HG03045 (cell line): ENCODE results near the gene MINDY2.
"Not testable (repeated sequence)": the region's sequence is repeated elsewhere in the genome, so short reads cannot be mapped to it uniquely, and the experiment has no call there.

Experiments used
- ATAC-seq: cut with Tn5 transposase; IDR thresholded peaks from one replicate; pipeline ENCODE4 v1.9.1; 2021; ENCODE audit warnings: mild to moderate bottlenecking, moderate library complexity; ENCODE audit not compliant: unreplicated experiment

The MINDY2 gene

DNA sequence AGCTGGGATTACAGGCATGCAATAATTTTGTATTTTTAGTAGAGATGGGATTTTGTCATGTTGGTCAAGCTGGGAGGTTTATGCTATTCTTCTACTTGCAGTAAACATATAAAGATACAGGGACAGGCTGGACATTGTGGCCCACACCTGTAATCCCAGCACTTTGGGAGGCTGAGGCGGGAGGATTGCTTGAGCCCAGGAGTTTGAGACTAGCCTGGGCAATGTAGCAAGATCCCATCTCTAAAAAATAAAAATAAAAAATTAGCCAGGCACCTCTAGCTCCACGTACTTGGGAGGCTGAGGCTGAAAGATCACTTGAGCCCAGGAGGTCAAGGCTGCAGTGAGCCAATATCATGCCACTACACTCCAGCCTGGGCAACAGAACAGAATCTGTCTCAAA lies 52.2 kb downstream of the MINDY2 start:
- ATAC-seq: not testable (repeated sequence)

DNA sequence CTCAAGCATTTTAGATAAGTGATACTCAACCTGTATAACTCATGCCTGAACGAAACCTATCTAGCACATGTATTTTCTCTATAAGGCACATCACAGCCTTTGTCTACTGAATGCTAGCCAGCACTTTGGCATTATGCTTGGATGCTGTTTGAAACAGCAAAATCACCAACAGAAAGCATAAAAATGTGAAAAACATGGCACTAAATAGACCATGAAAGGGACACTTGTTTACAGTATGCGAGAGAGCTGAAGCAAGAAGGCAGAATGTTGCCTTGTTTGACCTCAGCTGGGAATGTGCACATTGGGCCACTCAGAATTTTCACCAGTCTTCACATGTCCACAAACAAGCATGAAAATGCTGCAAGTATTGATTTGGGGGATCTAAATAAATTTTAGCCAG lies 59.5 kb downstream of the MINDY2 start:
- no peak for ATAC-seq

DNA sequence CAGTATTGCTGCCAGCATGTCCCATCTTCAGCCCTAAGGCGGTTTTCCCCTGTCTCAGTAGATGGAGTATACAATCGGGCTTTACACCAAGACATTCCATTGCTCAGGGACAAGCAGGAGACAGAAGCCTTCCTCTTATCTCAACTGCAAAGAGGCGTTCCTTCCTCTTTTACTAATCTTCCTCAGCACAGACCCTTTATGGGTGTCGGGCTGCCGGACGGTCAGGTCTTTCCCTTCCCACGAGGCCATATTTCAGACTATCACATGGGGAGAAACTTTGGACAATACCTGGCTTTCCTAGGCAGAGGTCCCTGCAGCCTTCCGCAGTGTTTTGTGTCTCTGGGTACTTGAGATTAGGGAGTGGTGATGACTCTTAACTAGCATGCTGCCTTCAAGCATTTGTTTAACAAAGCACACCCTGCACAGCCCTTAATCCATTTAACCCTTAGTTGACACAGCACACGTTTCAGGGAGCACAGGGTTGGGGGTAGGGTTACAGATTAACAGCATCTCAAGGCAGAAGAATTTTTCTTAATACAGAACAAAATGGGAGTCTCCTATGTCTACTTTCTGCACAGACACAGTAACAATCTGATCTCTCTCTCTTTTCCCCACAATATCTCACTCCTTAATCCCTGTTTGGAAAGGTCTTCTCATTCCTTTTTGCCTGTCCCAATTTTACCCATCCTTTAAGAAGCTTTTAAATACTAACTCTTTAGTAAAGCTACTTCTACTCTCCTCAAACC lies 62.8 kb downstream of the MINDY2 start:
- ATAC-seq: not testable (repeated sequence)

DNA sequence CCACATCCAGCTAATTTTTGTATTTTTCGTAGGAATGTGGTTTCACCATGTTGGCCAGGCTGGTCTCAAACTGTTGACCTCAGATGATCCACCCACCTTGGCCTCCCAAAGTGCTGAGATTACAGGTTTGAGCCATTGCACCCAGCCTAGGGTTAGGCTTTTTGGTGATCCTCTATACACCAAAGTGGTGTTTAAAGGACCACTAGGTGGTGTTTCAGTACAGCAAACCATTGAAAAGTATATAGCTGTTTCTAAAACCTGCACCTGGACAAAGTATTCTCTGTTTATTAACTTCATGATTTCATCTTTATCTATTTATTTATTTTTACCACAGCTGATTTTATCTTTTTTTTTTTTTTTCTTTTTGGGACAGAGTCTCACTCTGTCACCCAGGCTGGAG lies 68.4 kb downstream of the MINDY2 start:
- no peak for ATAC-seq

DNA sequence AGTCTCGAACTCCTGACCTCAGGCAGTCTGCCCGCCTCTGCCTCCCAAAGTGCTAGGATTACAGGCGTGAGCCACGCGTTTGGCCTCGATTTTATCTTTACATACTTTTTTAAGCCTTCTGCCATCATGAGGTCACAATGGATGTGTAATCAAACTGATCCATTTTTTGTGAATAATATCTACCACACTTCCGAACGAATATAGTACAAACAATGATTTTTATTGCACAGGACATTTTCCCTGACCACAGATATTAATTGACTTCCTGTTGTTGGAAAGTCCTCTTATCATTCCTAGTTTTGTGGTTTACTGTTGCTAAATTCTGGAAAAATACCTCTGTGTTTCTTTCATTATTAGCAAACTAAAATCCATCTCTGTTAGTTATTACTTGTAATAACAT lies 68.9 kb downstream of the MINDY2 start:
- no peak for ATAC-seq

DNA sequence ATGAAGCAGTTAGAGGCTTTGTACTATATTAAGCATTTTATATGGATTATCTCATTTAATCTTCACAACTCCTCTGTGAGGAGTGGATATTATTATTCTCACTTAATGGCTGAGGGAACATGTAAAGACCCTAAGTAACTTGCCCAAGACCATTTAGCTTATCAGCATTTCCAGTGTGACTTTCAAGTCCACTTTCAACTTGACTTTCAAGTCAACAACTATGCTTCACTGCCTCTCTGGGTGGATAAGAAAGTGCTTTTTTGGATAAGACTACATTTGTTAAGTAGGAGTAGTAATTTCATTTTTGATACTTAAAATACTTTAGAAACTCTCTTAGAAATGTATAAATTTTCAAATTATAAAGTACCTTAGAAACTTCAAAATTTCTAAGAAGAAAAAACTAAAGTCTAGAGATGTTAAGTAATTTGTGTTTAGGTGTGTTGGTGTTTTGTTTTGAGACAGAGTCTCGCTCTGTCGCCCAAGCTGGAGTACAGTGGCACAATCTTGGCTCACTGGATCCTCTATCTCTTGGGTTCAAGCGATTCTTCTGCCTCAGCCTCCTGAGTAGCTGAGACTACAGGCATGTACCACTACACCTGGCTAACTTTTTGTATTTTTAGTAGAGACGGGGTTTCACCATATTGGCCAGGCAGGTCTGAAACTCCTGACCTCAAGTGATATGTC lies 71.8 kb downstream of the MINDY2 start:
- ATAC-seq: no peak

DNA sequence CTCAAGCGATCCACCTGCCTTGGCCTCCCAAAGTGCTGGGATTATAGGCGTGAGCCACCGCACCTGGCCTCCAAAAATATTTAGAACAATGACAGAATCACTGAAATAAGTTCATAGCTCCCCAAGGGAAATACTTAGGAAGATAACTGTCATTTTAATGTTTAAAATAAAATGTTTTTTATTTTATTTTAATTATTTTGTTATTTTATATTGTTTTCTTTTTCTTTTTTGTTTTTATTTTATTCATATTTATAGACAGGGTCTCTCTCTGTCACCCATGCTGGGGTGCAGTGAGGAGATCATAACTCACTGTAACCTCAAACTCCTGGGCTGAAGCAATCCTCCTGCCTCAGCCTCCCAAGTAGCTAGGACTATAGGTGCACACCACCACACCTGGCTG lies 80.1 kb downstream of the MINDY2 start:
- not testable (repeated sequence) for ATAC-seq

DNA sequence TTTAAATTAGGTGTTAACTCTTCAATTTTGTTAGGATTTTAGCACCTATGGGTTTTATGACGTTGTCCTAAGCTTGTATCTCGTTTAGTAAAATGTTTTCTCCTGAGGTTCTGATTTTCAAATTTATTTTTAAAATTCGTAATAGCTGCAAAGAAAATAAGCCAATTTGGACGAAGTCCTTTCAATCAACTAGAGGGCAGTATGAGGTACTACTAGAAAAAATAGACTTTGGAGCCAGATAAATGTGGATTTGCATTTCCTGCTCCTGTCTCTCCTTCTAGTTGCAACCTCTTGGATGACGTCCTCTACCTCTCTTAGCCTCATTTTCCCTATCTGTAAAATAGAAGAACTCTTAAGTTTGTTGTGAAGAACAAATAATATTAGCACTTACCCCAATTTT lies 81.2 kb downstream of the MINDY2 start:
- no peak for ATAC-seq

DNA sequence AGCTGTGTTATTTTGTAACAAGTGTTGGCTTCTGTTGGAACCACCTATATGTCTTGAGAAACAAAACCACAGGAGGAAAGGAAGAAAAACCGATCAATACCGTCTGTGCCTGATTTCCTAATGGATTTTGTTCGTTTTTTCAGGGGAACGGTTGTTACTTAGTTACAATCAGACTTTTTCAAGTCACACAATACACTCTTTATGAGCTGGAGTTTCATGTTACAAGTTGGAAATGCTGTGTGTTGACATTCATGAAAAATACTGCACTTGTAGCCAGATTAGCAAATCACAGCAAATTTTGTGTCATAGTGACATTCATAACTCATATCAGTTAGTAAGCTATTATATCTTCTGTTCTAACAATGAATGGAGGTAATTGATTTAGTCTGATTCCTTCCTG lies 83.5 kb downstream of the MINDY2 start:
- ATAC-seq: no peak

DNA sequence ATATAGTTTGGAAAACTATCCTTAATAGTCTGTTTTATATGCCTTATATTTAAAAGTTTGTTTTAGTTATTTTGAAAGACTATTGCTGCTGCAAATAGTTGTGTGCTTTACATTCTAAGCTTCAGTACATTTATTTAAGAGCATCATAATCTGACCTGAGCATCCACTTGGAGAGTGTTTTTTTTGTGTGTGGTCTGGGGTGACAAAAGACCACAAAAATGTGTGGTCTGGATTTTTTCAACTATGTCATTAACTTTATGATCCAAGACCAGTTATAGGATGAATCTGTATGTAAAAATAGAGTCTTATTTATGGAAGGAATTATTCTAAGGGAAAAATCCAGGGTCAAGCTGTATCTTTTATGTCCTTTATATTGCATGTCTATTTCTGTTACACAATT lies 85.0 kb downstream of the MINDY2 start:
- ATAC-seq: no peak

DNA sequence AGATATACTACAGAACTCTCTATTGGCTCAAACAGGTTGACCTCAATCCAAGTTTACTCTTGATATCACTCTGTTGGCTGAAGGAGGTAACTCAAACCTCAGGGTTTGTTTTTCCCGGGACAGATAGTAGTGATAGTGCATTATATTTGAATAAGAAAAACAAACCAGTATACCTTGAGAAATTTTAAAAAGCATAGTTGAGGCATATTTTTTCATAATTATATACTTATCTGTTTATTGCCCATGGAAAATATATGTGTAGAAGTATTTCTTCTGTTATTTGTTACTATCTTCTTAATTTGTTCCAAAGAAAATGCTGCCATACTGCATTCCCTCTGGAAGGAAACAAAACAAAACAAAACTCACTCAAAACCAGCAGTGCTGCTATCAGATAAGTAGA lies 85.5 kb downstream of the MINDY2 start:
- not testable (repeated sequence) for ATAC-seq

DNA sequence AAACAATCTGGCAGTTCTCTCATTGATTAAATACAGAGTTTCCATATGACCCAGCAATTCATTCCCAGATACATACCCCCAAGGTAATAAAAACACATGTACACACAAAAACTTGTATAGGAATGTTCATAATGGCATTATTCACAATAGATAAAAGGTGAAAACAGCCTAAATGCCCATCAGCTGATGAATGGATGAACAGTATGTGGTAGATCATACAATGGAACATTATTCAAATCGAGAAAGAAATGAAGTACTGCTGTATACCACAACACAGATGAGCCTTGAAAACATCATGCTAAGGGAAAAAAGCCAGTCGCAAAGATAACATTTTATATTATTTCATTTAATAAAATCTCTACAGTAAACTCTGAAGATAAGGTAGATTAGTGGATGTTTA lies 91.2 kb downstream of the MINDY2 start:
- ATAC-seq: no peak

DNA sequence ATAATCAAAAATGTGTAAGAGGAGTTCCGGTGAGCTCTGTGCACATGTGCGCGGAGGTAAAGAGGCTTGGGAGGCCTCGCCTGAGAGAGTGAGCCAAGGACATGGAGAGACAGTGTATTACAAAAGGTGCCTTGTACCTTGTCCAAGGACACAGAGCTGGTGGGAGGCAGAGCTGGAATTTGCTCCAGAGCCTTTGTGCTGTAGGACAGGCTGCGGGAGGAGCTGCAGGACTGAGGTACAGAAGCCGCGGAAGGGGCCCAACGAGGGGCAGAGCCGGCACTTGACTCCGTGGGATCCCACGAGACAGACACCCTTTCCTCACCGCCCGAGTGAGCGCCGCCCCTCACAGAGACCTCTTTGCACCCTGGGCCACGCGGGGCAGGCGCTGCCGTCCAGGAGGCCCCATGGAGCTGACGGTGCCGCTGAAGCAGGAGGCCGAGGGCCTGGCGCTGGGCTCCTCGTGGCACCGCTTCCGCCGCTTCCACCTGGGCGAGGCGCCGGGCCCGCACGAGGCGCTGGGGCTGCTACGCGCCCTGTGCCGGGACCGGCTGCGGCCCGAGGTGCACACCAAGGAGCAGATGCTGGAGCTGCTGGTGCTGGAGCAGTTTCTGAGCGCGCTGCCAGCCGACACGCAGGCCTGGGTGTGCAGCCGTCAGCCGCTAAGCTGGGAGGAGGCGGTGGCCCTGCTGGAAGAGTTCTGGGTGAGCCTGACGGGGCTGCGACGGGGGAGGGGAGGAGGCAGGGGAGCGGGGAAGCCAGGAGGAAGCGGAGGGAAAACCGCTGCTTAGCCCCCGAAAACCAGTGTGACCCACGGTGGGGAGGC lies 93.7 kb downstream of the MINDY2 start:
- no peak for ATAC-seq

DNA sequence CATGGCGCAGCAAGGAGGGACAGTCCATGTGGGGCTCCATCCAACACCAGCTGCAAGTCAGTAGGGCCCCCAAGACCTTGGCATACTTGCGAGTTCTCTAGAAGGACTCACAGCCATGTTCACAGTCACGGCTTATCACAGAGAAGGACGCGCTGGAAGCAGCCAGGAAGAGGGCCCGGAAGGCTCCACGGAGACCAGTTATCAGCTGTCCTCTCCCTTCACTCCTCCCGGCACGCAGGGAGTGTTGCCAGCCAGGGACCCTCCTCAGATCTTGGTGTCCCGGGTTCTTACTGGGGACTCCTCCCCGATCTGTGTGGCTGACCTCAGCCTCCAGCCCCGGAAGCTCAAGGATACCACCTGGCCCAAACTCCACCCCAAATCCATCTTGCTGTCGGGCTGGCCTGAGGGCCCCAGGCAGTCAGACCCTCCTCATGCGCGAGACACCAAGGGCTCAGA lies 94.4 kb downstream of the MINDY2 start:
- ATAC-seq: no peak

DNA sequence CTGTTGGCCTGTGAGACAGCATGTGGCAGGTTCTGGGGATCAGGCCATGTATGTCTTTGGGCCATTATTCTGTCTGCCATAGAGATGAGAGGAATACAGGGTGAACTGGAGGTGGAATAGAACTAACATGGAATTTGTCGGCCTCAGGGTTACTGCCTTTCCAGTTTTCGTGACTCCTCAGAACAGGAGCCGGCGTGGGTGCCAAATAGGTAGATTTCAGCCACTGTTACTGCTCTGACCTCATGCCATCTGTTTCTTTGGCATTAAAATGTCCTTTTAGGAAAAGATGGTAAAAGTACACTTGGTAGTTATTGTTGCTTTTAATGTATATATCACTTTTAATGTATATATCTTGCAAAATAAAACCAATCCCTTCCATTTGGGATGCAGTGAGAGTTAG lies 96.8 kb downstream of the MINDY2 start:
- ATAC-seq: no peak

DNA sequence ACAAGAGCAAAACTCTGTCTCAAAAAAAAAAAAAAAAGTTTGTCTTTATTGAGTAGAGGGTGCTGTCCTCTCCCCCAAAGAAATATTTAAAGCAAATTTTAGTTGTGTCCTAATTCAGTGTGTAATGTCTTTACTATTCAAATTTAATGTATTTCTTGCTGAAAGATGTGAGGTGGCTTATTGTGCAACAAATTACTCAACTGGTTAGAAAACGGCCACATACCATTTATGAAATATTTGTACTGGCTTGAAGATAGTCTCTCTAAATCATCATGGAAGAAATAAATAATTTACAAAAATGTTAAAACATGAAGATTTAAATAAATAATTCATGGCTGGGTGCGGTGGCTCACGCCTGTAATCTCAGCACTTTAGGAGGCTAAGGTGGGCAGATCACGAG lies 99.3 kb downstream of the MINDY2 start:
- ATAC-seq: no peak

DNA sequence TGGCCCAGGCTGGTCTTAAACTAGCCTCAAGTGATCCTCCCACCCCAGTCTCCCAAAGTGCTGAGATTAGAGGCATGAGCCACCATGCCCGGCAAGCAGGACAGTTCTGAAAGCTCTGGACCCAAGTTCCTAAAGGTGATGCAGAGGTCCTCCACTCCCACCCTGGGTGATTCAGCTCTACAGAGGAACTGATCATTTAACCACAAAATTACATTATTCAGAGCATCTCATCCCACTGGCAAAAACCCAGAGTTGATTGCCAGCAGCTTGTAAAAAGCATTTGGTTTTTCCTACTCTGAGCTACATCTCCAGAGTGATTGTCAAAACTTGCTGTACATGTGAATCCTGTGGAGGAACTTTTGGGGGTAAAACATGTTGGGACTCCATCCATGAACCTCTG lies 102.2 kb downstream of the MINDY2 start:
- ATAC-seq: no peak

DNA sequence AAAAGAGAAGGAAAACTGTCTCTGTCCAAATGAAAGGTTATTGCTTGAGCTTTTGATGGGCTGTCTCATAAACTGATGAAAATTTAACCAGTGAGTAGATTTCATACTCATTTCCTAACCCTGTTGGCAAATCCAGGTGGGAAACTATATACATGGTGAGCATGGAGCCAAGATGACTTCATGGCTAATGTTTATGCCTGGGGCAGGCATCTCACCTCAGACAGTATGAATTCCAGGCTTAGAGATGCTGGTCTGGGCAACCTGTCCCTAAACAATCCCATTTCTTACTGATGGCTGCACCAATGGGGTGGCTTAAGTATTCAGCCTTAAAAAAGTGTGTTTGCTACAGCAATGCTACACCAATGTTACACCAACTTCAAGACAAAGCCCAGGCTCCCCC lies 104.2 kb downstream of the MINDY2 start:
- ATAC-seq: no peak

DNA sequence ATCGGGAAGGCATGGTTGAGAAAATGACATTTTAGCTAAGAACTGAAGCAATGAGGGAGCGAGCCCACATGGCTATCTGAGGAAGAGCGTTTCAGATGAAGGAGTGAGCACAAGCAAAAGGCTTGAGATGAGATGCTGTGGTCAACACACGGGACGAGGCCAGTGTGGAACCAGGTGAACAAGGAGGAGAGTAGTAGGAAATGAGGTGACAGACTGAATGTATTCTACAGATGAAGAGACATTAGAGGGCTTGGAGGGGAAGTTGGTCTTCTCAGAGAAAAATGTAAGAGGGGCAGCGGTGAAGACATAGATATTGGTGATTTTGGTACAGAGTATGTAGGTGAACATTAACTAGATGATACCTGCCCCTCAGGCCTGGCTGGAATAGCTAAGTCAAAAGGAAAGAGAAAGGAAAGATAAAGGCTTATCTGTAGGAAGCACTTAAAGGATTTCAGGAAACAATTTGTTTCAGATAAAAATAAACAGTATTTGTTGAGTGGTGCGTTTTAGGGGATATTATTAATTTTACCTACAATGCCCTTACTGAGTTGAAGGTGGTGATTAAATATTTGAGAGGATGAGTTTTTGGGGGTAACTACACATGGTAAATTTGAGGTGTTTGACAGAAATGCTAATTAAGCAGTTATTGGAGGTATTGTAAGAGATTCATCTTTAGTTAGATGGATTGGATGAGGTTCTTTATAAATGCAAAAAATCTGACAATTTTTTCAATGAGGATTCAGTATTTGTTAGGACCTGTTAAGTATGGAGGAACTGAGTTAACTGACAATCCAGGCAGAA lies 105.4 kb downstream of the MINDY2 start:
- no peak for ATAC-seq

DNA sequence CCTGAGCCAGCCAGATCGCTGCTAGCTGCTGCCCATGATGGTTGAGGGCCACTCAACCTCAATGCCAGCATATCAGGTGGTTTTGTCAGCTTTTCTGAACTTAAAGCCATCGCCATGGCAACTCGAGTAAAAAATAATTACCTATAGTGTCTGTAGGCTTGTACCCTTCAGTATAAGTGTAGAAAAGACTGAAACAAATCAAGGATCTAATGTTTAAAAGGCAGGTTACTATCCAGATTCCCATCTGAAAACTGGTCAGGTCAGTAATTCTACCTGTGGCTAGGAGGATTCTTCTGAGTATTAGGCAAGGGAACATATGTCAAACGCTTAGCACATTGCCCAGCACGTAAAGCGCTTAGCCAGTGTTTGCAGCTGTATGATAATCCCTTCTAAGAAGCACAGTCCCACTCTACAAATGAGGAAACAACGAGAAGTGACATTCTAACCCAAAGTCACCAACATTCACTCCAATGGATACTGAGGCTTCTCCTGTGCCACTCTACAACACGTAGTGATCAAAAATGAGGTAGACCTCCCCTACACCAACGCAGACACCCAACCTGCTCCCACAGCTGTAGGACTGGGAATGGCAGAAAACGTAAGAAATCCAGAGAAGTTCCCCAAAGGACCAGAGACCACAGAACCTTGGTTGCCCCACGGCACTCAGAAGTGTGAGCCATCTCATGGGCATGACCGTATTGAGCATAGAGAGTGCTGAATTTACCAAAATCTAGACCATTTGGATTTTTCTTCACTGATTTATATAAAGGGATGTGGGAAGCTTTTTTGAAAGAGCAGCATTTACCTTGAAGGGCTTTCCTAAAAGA lies 107.1 kb downstream of the MINDY2 start:
- no peak for ATAC-seq
